GM19023 (cell line): ENCODE results near the gene MFGE8.

Experiments used
- ATAC-seq: cut with Tn5 transposase; IDR thresholded peaks from one replicate; pipeline ENCODE4 v1.9.1; 2021; ENCODE audit warnings: mild to moderate bottlenecking, moderate library complexity; ENCODE audit not compliant: unreplicated experiment

MFGE8 gene

GRCh38 chr15:88920186-88920891 lies 7.2 kb upstream of the MFGE8 start:
- ATAC-seq: no peak

GRCh38 chr15:88918738-88919137 lies 5.6 kb upstream of the MFGE8 start:
- no peak for ATAC-seq

GRCh38 chr15:88917760-88918159 lies 4.6 kb upstream of the MFGE8 start:
- ATAC-seq: no peak

GRCh38 chr15:88915354-88915753 lies 2.2 kb upstream of the MFGE8 start:
- no peak for ATAC-seq

GRCh38 chr15:88913850-88914169 lies 631 bp upstream of the MFGE8 start:
- ATAC-seq: no peak

- no peak for ATAC-seq
Measured at GRCh38 chr15:88912500-88912921, 668 bp downstream of the MFGE8 start.

- no peak for ATAC-seq
Measured at GRCh38 chr15:88911766-88912118, 1.4 kb downstream of the MFGE8 start.

GRCh38 chr15:88909956-88910831 lies 3.0 kb downstream of the MFGE8 start:
- ATAC-seq: no peak

- no peak for ATAC-seq
Measured at GRCh38 chr15:88908697-88909621, 4.2 kb downstream of the MFGE8 start.

GRCh38 chr15:88908123-88908522 lies 5.1 kb downstream of the MFGE8 start:
- ATAC-seq: no peak

GRCh38 chr15:88907111-88907510 lies 6.1 kb downstream of the MFGE8 start:
- ATAC-seq: no peak

- no peak for ATAC-seq
Measured at GRCh38 chr15:88906551-88906950, 6.6 kb downstream of the MFGE8 start.

- ATAC-seq: no peak
Measured at GRCh38 chr15:88906130-88906529, 7.0 kb downstream of the MFGE8 start.

GRCh38 chr15:88905576-88905975 lies 7.6 kb downstream of the MFGE8 start:
- no peak for ATAC-seq

GRCh38 chr15:88904624-88905327 lies 8.4 kb downstream of the MFGE8 start:
- peak; percentile 82 for ATAC-seq

GRCh38 chr15:88904257-88904623 lies 8.9 kb downstream of the MFGE8 start:
- no peak for ATAC-seq

GRCh38 chr15:88902846-88903245 lies 10.3 kb downstream of the MFGE8 start:
- ATAC-seq: no peak

GRCh38 chr15:88902221-88902835 lies 10.9 kb downstream of the MFGE8 start:
- ATAC-seq: no peak

GRCh38 chr15:88901508-88902220 lies 11.5 kb downstream of the MFGE8 start:
- ATAC-seq: no peak

GRCh38 chr15:88900982-88901418 lies 12.2 kb downstream of the MFGE8 start:
- ATAC-seq: no peak
